Mononuclear cell (primary cell): ENCODE data around the gene HTR6. TPM values are rescaled to one million over a fixed set of nuclear protein-coding genes. Genes with fewer than 3 reads are reported as not detected.
"Not testable (repeated sequence)": the region's sequence is repeated elsewhere in the genome, so short reads cannot be mapped to it uniquely, and the experiment has no call there.

Source experiments
- H3K27me3 ChIP-seq: 2 replicates; pipeline ENCODE4 v1.6.0; 2011; ENCODE audit warnings: low read length, control low read depth; ENCODE audit not compliant: insufficient read depth
- H3K4me1 ChIP-seq: 2 replicates; pipeline ENCODE4 v1.5.1; 2011; ENCODE audit warnings: mild to moderate bottlenecking, low read length, control low read depth; ENCODE audit not compliant: insufficient read depth
- H3K4me3 ChIP-seq: 2 replicates; pipeline ENCODE4 v1.5.1; 2011; ENCODE audit warnings: mild to moderate bottlenecking, low read length, moderate library complexity
- H3K9me3 ChIP-seq: 2 replicates; pipeline ENCODE4 v1.5.1; 2011; ENCODE audit warnings: low read depth, mild to moderate bottlenecking, control low read depth, low read length
- total RNA-seq: library from RNA; depleted of rRNA; stranded (reverse); fragments of >200 nt; gene quantifications from one replicate; pipeline ENCODE4 v1.2.3, GENCODE V29; 2012

Gene HTR6
- total RNA-seq, 1 donor: 0.31 TPM

DNA sequence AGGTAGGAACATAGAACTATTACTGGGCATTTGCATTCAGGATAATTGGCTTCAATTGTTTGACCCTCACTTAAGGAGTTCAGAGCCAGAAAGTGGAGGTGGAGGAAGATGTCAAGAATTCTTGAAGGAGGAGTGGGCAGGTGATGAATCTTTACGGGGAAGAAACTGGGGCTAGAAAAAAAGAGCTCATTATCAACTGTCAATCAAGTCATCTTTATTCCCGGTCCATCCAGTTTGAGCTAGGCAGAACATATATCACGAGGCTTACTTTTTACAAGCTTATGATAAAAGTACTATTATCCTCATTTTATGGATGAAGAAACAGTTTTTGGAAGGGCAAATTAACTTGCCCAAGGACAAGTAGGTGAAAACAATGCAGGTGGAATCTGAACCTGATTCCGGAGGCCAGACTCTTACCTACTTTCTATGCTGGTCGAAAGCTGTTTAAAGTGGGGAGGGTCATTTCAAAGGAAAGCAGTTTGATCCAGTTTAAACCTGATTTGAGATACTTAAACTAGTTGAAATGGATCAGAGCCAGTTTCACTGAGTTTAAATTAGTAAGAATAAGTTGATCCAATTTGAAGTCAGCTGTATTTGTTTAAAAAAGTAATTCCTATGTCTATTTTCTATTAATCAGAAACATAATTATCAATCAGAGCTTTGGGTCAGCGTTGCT is 33.8 kb upstream of the HTR6 start:
- Histone ChIP-seq H3K9me3 (no peaks in the 10 kb centered on the region), H3K27me3 (no peaks in the 10 kb centered on the region), H3K4me3 (no peak overlapping the region), H3K4me1 (no peaks in the 10 kb centered on the region)

DNA sequence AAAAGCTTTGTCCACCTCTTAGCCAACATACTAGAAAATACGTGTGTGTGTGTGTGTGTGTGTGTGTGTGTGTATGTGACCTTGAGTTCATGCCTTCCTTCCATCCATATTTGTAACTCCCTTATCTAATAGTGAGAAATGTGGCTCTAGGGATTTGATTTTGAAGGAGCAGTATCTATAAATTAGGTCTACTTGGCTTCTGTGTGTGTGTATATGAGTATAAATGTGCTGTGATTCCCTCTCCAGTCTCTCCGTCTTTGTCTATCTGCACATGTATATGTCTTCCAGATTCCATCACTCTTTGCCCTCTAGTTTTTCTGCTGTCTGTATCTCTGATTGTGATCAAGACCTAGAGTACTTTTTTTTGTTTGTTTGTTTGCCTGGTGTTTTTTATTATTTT is 32.5 kb upstream of the HTR6 start:
- H3K4me3 ChIP-seq: no peak overlapping the region

DNA sequence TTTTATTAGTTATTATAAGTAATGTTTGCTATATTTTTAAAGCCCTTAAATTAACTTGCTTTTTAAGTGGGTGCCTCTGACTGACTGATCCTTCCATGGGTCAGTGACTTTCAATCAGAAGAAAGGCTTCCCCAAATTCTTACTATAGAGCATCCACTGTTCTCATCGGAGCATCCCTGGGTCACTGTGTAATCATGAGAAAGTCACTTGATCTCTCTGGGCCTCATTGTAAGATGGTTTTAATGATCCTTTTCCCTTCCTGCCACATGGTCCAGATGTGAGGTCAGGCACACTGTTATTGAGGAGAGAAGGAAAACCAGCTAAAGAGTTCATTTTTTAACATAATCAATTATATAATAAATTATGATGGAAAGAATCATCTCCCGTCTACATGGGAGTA is 31.6 kb upstream of the HTR6 start:
- Histone ChIP-seq H3K4me1 (no peaks in the 10 kb centered on the region), H3K27me3 (no peaks in the 10 kb centered on the region), H3K9me3 (no peaks in the 10 kb centered on the region), H3K4me3 (no peak overlapping the region)

More for the DNA sequence above, 32.5 kb upstream of the HTR6 start:
- H3K9me3 ChIP-seq: no peaks in the 10 kb centered on the region
- no peaks in the 10 kb centered on the region for H3K4me1 ChIP-seq
- no peaks in the 10 kb centered on the region for H3K27me3 ChIP-seq

DNA sequence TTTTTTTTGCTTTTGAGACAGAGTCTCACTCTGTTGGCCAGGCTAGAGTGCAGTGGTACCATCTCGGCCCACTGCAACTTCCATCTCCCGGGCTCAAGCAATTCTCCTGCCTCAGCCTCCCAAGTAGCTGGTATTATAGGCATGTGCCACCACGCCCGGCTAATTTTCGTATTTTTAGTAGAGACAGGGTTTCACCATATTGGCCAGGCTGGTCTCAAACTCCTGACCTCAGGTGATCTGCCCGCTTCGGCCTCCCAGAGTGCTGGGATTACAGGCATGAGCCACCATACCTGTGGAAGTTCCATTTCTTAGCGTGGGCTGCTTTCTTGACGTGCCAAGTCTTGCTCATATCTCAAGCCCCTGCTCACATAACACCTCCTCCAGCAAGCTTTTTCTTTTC is 29.6 kb upstream of the HTR6 start:
- not testable (repeated sequence) for H3K27me3 ChIP-seq, H3K9me3 ChIP-seq, H3K4me1 ChIP-seq, H3K4me3 ChIP-seq

DNA sequence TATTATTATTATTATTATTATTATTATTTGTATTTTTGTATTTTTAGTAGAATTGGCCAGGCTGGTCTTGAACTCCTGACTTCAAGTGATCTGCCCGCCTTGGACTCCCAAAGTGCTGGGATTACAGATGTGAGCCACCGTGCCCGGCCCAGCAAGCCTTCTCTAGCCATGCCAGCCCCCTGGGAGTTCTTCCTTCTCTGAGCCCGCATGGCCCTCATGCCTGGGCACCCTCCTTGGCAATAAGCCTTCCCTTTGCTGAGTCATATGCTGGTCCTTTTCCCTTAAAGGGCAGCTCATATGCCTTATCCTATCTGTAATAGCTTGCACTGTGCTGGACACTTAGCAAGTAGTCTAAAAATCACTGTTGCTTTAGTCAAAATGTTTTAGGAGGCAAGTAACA is 29.0 kb upstream of the HTR6 start:
- Histone ChIP-seq H3K27me3 (no peaks in the 10 kb centered on the region), H3K4me3 (no peak overlapping the region), H3K4me1 (no peaks in the 10 kb centered on the region), H3K9me3 (no peaks in the 10 kb centered on the region)

DNA sequence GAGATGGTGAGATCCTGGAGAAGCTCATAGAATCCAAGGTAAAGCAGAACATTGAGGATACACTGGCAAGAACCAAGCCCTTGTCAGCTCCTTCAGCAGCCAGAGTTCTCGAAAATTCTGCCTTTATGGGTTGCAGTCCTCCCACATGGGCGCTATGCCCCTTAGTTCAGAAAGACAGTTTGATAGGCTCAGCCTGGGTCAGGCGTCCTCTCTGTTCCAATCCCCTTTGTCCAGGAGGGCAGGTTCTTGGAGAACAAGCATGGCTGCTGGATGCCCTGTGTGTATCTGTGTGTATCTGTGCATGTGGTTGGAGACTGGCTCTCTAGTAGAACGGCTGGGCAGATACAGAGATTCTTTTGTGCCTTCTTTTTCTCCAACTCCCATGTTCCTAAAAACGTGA is 28.6 kb upstream of the HTR6 start:
- no peaks in the 10 kb centered on the region for H3K9me3 ChIP-seq

DNA sequence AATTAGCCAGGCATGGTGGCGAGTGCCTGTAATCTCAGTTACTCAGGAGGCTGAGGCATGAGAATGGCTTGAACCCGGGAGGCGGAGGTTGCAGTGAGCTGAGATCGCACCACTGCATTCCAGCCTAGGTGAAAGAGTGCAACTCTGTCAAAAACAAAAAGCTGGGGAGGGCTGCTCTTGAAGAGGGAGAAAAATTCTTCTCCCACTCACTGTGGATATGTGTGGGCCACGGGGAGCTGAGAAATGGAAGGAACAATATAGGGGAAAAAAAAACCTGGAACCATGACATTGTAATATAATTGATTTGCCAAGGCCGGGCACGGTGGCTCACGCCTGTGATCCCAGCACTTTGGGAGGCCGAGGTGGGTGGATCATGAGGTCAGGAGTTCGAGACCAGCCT is 27.9 kb upstream of the HTR6 start:
- H3K27me3 ChIP-seq, H3K9me3 ChIP-seq, H3K4me1 ChIP-seq, H3K4me3 ChIP-seq: not testable (repeated sequence)

More for the DNA sequence above, 28.6 kb upstream of the HTR6 start:
- H3K4me1 ChIP-seq: no peaks in the 10 kb centered on the region
- H3K27me3 ChIP-seq: no peaks in the 10 kb centered on the region
- H3K4me3 ChIP-seq: no peak overlapping the region

DNA sequence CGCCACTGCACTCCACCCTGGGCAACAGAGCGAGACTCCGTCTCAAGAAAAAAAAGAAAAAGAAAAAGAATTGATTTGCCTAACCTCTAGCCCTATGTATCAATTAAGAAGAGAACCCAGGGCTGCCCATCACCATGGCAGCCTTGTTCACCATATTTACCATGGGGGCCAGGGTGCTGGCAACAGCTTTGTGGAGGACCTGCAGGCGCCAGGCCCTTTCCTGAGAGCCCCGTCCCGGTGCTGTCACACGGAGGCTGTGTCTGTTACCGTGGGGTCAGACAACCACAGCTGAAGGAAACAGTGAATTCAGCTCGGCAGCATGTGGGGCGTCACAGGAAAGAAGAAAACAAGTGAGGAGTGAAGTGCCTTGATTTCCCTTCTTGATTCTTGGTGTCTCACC is 27.1 kb upstream of the HTR6 start:
- Histone ChIP-seq H3K4me3 (no peak overlapping the region), H3K9me3 (no peaks in the 10 kb centered on the region), H3K27me3 (peaks cover 7% of the 10 kb centered on the region), H3K4me1 (no peaks in the 10 kb centered on the region)

DNA sequence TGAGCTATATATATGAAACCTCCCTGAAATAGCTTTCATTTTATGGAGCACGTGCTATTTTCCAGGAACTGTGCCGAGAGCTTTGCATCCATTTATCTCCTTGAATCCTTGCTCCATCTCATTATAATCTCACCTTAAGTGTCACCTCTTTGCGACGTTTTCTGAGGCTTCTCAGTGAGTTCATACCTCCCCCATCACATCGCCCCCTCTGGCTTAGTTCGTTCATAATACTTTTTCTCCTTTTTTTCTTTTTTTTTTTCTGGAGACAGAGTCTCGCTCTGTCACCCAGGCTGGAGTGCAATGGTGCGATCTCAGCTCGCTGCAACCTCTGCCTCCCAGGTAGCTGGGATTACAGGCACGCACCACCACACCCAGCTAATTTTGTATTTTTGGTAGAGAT is 25.4 kb upstream of the HTR6 start:
- H3K4me1 ChIP-seq, H3K9me3 ChIP-seq, H3K4me3 ChIP-seq: not testable (repeated sequence)
- peaks cover 18% of the 10 kb centered on the region for H3K27me3 ChIP-seq

DNA sequence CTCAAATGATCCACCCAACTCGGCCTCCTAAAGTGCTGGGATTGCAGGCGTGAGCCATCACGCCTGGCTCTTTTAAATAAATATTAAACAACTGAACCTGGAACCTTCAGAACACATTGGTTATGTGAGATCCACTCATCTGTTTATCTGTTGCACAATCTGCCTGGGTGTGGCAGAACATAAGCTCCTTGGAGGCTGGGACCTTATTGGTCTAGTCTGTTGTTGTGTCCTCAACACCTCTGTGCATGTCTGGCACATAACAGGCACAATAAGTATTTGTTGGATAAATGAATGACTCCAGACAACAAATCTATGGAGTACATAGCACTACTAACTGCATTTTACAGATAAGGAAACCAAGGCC is 24.7 kb upstream of the HTR6 start:
- peaks cover 22% of the 10 kb centered on the region for H3K27me3 ChIP-seq
- peaks cover 8% of the 10 kb centered on the region for H3K4me1 ChIP-seq
- no peaks in the 10 kb centered on the region for H3K9me3 ChIP-seq
- no peak overlapping the region for H3K4me3 ChIP-seq

DNA sequence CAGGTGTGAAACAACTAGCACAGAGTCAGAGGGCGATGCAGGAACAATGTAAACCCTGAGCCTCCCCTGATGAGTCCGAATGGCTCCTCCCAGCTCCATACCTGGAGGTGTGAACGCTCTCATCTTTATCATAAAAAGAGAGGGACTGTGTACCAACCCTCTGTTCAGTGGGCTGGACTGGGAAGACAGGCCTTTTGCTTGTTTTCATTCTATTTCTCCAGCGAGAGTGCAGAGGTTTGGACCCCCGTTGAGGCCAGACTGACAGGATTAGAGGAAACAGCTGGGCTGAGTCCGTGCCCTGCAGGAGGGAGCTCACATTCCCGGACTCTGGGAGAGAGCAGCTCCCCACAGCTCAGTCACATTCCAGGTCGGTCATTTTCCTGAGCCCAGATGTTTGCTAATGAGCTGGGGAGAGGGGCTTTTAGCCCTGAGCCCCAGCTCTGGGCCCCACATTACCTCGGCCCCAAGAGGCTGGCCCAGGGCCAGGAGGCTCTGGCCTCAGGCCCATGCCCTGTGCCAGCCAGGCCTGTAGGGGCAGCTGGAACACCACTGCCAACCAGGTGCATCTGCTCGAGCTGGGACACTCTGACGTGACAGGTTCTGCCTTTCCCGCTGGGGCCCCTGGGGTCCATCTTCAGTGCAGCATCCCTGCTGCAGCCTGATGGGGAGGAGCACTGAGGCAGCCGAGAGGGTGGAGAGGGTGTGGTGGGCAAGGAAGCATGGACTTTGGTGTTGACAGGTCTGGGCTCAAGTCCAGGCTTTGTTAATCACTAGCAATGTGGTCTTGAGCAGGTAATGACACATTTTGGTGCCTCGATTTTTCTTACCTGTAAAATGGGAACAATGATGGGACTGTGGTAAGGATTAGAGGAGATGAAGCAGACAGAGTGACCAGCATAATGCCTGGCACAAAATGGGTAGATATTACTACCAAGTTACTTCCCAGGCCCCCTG is 24.0 kb upstream of the HTR6 start:
- peaks cover 12% of the 10 kb centered on the region for H3K4me1 ChIP-seq

DNA sequence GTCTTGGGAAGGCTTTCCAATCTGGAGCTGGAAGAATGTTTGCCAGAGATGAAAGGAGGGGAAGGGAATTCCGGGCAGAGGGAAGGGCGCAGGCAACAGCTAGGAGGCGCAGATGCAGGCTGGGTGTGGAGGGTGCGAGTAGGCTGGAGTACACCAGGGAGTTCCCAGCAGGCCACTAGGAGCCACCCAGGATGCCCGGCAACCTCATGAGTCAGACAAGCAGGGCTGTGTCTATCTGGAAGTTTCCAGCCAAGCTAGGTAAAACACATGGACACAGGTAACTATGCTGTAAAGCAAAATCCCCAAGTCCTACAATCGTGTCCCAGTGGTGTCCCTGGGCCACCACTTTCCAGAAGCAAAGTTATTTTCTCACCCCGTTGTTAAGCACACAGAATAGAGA is 21.6 kb upstream of the HTR6 start:
- H3K4me3 ChIP-seq: no peak overlapping the region
- peaks cover 43% of the 10 kb centered on the region for H3K27me3 ChIP-seq
- H3K4me1 ChIP-seq: peaks cover 12% of the 10 kb centered on the region
- no peaks in the 10 kb centered on the region for H3K9me3 ChIP-seq

More for the DNA sequence above, 24.0 kb upstream of the HTR6 start:
- Histone ChIP-seq H3K4me3 (no peak overlapping the region), H3K27me3 (peaks cover 27% of the 10 kb centered on the region), H3K9me3 (no peaks in the 10 kb centered on the region)

DNA sequence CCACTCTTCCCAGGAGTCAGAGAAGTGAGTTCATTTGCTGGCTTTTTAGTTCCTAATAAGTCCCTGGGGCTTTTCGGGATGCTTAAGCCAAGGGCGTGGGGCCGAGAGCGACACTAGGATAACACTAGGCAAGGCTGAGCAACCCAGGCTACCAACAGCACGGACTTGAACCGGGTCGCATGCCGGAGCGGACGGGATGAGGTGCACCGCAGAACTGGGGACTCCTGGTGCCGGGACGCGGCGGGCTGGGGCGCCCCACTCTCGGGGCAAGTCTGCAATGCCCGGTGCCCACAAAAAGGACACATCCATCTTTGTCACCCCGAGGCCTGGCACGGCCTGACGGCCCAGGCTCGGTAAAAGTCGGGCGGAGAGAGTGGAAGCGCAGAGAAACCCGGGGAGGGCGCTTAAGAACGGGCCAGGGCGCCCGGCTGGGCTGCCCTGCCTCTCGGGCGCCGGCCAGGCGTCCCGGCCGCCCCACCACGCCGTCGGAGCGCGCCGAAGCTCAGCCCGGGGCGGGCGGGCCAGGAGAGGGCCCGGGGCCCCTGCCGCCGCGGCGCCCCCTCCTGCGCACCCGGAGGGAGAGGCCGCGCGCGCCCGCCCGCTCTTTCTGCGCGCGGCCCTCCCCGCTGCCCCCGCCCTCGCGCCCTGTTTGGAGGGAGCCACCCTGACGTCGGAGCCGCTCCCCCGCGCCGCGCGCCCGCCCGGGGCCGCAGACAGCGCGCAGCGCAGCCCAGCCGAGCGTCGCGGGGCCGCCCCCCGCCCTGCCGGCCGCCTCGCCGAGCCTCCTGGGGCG is 20.9 kb upstream of the HTR6 start, which contains the start of gene NBL1:
NBL1 (plus strand) TSS at position 710 of the 793 bp plus-strand sequence. CDS start 10,720 bp downstream, outside the sequence.
- Histone ChIP-seq H3K4me3 (peak within 1 kb of the TSS; percentile 32), H3K27me3 (peaks cover 43% of the 10 kb centered on the region), H3K4me1 (peaks cover 12% of the 10 kb centered on the region), H3K9me3 (no peaks in the 10 kb centered on the region)

DNA sequence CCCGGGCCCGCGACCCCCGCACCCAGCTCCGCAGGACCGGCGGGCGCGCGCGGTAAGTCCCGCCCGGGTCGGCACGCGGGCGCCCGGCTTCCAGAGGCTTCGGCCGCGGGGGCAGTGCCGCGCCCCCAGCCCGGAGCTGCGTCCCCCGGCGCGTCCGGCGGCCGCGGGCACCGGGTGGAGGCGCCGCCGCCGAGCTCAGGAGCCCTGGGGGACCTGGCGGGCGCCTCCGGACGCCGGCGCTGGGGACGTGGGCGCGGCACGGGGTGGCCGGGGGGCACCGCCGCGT is 20.3 kb upstream of the HTR6 start:
- Histone ChIP-seq H3K27me3 (peaks cover 43% of the 10 kb centered on the region), H3K4me3 (peak overlapping the region; percentile 32), H3K9me3 (no peaks in the 10 kb centered on the region), H3K4me1 (peaks cover 12% of the 10 kb centered on the region)
